Hematopoietic multipotent progenitor cell treated with erythropoietin and hydrocortisone succinate and interleukin-3 and kit ligand, for 17 days (in vitro differentiated cells): ENCODE data around the gene SORCS2.

Source experiments
- DNase-seq: peaks from one replicate; pipeline ENCODE4 v3.0.0-alpha.2; 2015; ENCODE audit warnings: low spot score

SORCS2 gene

GRCh38 chr4:7780751-7781348 is 588.5 kb downstream of the SORCS2 start:
- DNase-seq, result no peak

- no peak for DNase-seq
These were observed 589.0 kb downstream of the SORCS2 start for GRCh38 chr4:7781366-7781765.

GRCh38 chr4:7781993-7782392 is 589.7 kb downstream of the SORCS2 start:
- DNase-seq, result no peak

- no peak for DNase-seq
These were observed 590.4 kb downstream of the SORCS2 start for GRCh38 chr4:7782783-7783182.

- DNase-seq, result no peak
These were observed 591.2 kb downstream of the SORCS2 start for GRCh38 chr4:7783541-7783940.

- DNase-seq, result no peak
These were observed 592.0 kb downstream of the SORCS2 start for GRCh38 chr4:7784131-7784870.

GRCh38 chr4:7785017-7785416 is 592.7 kb downstream of the SORCS2 start:
- no peak for DNase-seq

GRCh38 chr4:7786040-7786439 is 593.7 kb downstream of the SORCS2 start:
- DNase-seq, result no peak

- DNase-seq, result no peak
These were observed 594.2 kb downstream of the SORCS2 start for GRCh38 chr4:7786517-7786916.

GRCh38 chr4:7787067-7787466 is 594.7 kb downstream of the SORCS2 start:
- DNase-seq, result no peak

GRCh38 chr4:7787681-7788141 is 595.4 kb downstream of the SORCS2 start:
- DNase-seq, result no peak

- no peak for DNase-seq
These were observed 595.9 kb downstream of the SORCS2 start for GRCh38 chr4:7788193-7788592.

- no peak for DNase-seq
These were observed 596.5 kb downstream of the SORCS2 start for GRCh38 chr4:7788694-7789425.

GRCh38 chr4:7790023-7790422 is 597.7 kb downstream of the SORCS2 start:
- DNase-seq, result no peak

- DNase-seq, result no peak
These were observed 598.7 kb downstream of the SORCS2 start for GRCh38 chr4:7790999-7791398.
